Nucleus accumbens (tissue), 56 donors: ENCODE data around the gene SDHB.

ENCODE experiments used
- DNase-seq, 56 donors: peaks; one replicate each; lab custom pipeline; 2025; lab: John Stamatoyannopoulos, UW

SDHB gene

GRCh38 chr1:17016317-17016661 lies 37.5 kb downstream of the SDHB start:
- DNase-seq, result peak in 1 of 56 donors; percentile 18

GRCh38 chr1:17014671-17015567 lies 38.9 kb downstream of the SDHB start:
- no peak for DNase-seq

GRCh38 chr1:17013491-17014320 lies 40.1 kb downstream of the SDHB start:
- no peak for DNase-seq

- no peak for DNase-seq
These were observed 40.9 kb downstream of the SDHB start for GRCh38 chr1:17012775-17013490.

- peak in 54 of 56 donors; percentile 31 to 89 (median 70) for DNase-seq
These were observed 42.2 kb downstream of the SDHB start, which contains the start of gene ATP13A2 for GRCh38 chr1:17011439-17012307. TSS of gene ATP13A2 (minus strand) at chr1:17011928. CDS start at chr1:17011738, 190 bp downstream.

- no peak for DNase-seq
These were observed 42.8 kb downstream of the SDHB start for GRCh38 chr1:17011092-17011438.

- DNase-seq, result no peak
These were observed 44.1 kb downstream of the SDHB start for GRCh38 chr1:17009706-17010105.

- DNase-seq, result no peak
These were observed 45.5 kb downstream of the SDHB start for GRCh38 chr1:17008208-17008855.

GRCh38 chr1:17007121-17007520 lies 46.7 kb downstream of the SDHB start:
- DNase-seq, result no peak

- no peak for DNase-seq
These were observed 48.5 kb downstream of the SDHB start for GRCh38 chr1:17005365-17005740.

GRCh38 chr1:17004466-17005364 lies 49.1 kb downstream of the SDHB start:
- DNase-seq, result no peak

- DNase-seq, result no peak
These were observed 51.3 kb downstream of the SDHB start for GRCh38 chr1:17002524-17002902.

- DNase-seq, result no peak
These were observed 51.9 kb downstream of the SDHB start for GRCh38 chr1:17001760-17002523.

- no peak for DNase-seq
These were observed 54.0 kb downstream of the SDHB start for GRCh38 chr1:16999863-17000262.

- no peak for DNase-seq
These were observed 55.2 kb downstream of the SDHB start for GRCh38 chr1:16998589-16998988.

GRCh38 chr1:16996845-16997244 lies 57.0 kb downstream of the SDHB start:
- no peak for DNase-seq

- no peak for DNase-seq
These were observed 60.3 kb downstream of the SDHB start for GRCh38 chr1:16993521-16994038.
